HUES64 (cell line): ENCODE data around the gene SOCS3.
"Not testable (repeated sequence)": the region's sequence is repeated elsewhere in the genome, so short reads cannot be mapped to it uniquely, and the experiment has no call there.

ENCODE experiments used
- H3K27ac ChIP-seq: 2 replicates; pipeline ENCODE4 v1.7.0; 2013; ENCODE audit warnings: low read depth, low read length, inconsistent platforms
- H3K27me3 ChIP-seq: 2 replicates; pipeline ENCODE4 v1.6.1; 2013; ENCODE audit warnings: mild to moderate bottlenecking, low read length; ENCODE audit not compliant: insufficient read depth
- H3K36me3 ChIP-seq: 2 replicates; pipeline ENCODE4 v1.6.1; 2013; ENCODE audit warnings: mild to moderate bottlenecking, low read length; ENCODE audit not compliant: insufficient read depth
- H3K4me1 ChIP-seq: 2 replicates; pipeline ENCODE4 v1.6.1; 2013; ENCODE audit warnings: mild to moderate bottlenecking, low read length, moderate library complexity; ENCODE audit not compliant: insufficient read depth
- H3K4me3 ChIP-seq: 2 replicates; pipeline ENCODE4 v1.5.1; 2013; ENCODE audit warnings: mild to moderate bottlenecking, low read length, moderate library complexity
- H3K9ac ChIP-seq: 2 replicates; pipeline ENCODE4 v1.6.1; 2013; ENCODE audit warnings: mild to moderate bottlenecking, low read depth, low read length
- H3K9me3 ChIP-seq: 2 replicates; pipeline ENCODE4 v1.6.1; 2013; ENCODE audit warnings: low read depth, low read length; ENCODE audit not compliant: insufficient read depth
- WGBS: fragments of 150-250, 120-280 bp; methylation state at CpG from one replicate; pipeline ENCODE4 v1.1.7; 2013; ENCODE audit warnings: missing lambda C conversion rate; 5-methylcytosine and 5-hydroxymethylcytosine counted together

Gene SOCS3

DNA sequence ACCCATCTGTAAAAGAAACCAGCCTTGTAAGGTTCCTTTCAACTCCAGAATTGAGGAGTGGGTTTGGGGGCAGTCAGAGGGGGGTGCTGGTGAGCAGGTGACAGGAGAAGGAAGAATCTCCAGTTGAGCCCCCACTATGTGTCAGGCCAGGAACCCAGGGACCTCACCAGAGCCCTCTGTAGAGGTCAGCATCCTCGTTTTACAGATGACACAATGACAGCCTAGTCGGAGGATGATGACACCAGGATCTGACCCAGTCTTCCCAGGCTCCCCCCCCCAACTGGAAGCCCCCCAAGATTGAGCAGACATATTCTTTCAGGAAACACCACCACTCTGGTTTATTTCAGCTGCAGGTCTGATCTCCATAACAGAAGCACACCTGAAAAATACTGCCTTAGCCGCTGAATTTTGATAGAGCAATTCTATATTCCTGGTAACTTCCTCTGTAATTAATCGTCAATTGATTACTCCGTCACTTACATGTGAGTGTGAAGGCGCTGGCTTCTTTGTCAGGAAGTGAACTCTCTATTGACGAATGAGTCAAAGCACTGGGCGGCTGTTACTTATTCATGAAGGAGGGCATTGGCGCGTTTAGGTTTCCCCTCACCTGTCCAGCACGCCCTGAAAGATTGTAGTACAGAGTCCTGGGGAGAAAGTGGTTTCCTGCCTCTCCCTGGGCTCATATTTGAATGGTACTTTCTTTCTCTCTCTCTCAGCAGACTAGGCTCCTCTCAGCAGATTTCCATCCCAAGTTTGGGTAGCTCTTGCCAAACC, 21.2 kb downstream of the SOCS3 start:
- Histone ChIP-seq H3K9me3 (no peaks in the 10 kb centered on the region), H3K9ac (no peak overlapping the region), H3K36me3 (no peaks in the 10 kb centered on the region), H3K4me3 (no peak overlapping the region), H3K27me3 (peaks cover 25% of the 10 kb centered on the region), H3K27ac (no peak overlapping the region), H3K4me1 (peaks cover 20% of the 10 kb centered on the region)
- 71% methylated on average over 11 of the region's 11 CpGs for WGBS

DNA sequence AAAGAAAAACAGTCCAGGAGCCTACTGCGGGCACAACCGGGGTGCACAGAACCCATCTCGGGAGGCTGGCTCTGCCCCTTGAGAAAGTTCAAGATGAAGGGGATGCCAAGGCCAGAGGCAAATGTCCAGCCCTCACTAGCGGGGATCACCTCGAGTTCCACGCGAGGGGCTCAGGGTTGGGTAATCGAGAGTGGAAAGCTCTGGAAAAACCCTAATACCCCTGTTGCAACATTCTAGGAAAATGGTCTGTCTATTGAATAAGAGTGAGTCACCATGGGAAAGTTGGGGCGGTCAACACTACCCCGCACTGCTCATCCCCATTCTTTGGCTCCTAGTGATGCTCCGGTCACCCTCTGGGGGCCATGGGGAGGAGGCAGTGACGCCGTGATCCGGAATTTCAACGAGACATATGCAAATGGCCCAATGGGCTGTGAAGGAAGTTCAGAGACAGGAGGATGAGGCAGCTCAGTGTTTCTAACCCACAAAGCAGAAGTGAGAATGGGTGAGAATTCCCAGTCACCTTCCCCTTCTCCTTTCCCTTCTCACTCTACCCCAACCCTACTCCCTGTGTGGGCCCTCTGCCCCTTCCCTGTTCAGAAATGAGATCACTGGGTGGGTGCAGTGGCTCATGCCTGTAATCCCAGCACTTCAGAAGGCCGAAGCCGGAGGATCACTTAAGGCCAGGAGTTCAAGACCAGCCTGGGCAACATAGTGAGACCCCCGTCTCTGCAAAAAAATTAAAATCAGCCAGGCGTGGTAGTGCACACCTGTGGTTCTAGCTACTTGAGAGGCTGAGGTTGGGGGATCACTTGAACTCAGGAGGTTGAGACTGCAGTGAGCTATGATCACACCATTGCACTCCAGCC, 22.4 kb downstream of the SOCS3 start:
- Histone ChIP-seq H3K27me3 (peaks cover 19% of the 10 kb centered on the region), H3K9ac (no peak overlapping the region), H3K4me1 (peaks cover 8% of the 10 kb centered on the region), H3K36me3 (no peaks in the 10 kb centered on the region), H3K4me3 (no peak overlapping the region), H3K9me3 (no peaks in the 10 kb centered on the region), H3K27ac (no peak overlapping the region)
- 79% methylated on average over 19 of the region's 19 CpGs for WGBS

DNA sequence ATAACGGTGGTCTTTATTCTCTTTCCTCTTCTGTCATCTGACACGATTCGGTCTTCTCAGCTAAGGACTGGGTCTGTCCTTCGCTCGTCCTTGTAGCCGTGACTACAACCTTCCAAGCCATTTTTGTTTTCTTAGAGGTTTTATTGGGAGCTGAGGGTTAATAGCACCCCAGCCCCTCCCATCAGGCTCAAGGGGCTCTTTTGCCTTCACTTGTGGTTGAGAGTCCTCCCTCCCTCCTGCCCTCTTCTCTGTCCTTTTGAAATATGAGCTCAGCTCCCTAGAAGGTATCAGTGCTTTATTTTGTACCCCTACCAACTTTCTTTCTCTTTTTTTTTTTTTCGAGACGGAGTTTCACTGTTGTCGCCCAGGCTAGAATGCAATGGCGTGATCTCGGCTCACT, 24.7 kb downstream of the SOCS3 start:
- H3K27me3 ChIP-seq: no peaks in the 10 kb centered on the region
- H3K27ac ChIP-seq: no peak overlapping the region
- H3K36me3 ChIP-seq: no peaks in the 10 kb centered on the region
- no peaks in the 10 kb centered on the region for H3K9me3 ChIP-seq
- no peak overlapping the region for H3K9ac ChIP-seq
- WGBS: 85% methylated on average over 11 of the region's 11 CpGs
- peaks cover 5% of the 10 kb centered on the region; the same call in 1 of the 2 replicates for H3K4me1 ChIP-seq
- H3K4me3 ChIP-seq: no peak overlapping the region

DNA sequence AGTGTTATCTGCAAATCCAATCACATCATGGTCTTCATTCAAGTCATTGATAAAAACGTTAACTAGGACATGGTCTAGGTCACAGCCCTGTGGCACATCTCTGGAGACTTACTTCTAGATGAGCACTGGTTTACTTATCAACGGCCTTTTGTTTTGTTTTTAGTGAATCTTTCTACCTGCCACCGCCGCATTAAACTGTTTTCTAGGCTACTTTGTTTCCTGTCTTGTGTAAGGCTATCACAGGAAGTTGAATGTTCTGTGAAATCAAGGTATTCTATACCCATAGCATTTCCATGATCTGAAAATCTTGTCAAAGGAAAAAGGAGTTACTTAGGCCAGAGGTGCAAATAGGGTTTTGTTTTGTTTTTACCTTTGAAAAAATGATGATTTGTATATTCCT, 26.9 kb downstream of the SOCS3 start:
- Histone ChIP-seq H3K36me3 (no peaks in the 10 kb centered on the region), H3K27me3 (no peaks in the 10 kb centered on the region), H3K9me3 (no peaks in the 10 kb centered on the region), H3K4me3 (no peak overlapping the region), H3K4me1 (peaks cover 5% of the 10 kb centered on the region; the same call in 1 of the 2 replicates), H3K9ac (no peak overlapping the region), H3K27ac (no peak overlapping the region)
- 95% methylated on average over 4 of the region's 4 CpGs for WGBS

DNA sequence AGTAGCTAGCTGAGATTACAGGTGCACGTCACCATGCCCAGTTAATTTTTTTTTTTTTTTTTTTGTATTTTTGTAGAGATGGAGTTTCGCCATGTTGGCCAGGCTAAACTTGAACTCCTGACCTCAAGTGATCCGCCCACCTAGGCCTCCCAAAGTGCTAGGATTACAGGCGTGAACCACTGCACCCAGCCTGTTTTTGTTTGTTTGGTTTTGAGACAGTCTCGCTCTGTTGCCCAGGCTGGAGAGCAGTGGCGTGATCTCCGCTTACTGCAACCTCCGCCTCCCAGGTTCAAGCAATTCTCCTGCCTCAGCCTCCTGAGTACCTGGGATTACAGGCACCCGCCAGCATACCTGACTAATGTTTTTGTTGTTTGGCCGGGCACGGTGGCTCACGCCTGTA, 28.5 kb downstream of the SOCS3 start:
- WGBS: 93% methylated on average over 12 of the region's 12 CpGs
- not testable (repeated sequence) for H3K4me1 ChIP-seq, H3K9ac ChIP-seq

DNA sequence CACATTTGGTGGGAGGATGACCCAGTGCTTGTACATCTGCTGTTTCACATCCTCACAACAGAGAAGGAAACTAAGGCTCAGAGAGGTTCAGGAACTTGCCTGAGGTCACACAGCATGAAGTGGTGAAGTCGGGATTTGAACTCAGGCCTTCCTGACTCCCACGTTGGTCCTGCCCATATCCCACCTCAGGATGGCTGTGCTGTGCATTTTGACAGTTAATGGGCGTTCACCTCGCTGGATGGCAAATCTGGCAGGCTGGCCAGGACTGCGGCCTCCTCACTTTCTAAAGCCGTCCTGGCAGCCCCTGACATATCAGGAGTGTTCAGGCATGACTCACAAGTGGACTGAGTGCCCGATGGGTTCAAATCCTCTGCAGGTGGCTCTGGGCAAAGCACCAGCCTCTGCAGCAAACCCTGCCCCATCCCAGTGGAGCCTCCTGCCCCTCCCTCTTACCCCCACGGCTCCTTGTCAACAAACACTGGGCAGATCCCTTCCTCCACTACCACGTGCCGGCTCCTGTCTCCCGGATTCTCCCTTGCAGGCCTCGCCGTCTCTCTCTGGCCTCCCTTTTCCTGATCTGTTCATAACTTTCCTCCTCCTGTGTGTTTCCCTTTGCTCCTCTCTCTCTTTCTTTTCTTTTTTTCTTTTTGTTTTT, 29.2 kb downstream of the SOCS3 start:
- 85% methylated on average over 13 of the region's 13 CpGs for WGBS

More for the DNA sequence above, 28.5 kb downstream of the SOCS3 start:
- H3K9me3 ChIP-seq, H3K27ac ChIP-seq, H3K27me3 ChIP-seq, H3K4me3 ChIP-seq, H3K36me3 ChIP-seq: not testable (repeated sequence)

DNA sequence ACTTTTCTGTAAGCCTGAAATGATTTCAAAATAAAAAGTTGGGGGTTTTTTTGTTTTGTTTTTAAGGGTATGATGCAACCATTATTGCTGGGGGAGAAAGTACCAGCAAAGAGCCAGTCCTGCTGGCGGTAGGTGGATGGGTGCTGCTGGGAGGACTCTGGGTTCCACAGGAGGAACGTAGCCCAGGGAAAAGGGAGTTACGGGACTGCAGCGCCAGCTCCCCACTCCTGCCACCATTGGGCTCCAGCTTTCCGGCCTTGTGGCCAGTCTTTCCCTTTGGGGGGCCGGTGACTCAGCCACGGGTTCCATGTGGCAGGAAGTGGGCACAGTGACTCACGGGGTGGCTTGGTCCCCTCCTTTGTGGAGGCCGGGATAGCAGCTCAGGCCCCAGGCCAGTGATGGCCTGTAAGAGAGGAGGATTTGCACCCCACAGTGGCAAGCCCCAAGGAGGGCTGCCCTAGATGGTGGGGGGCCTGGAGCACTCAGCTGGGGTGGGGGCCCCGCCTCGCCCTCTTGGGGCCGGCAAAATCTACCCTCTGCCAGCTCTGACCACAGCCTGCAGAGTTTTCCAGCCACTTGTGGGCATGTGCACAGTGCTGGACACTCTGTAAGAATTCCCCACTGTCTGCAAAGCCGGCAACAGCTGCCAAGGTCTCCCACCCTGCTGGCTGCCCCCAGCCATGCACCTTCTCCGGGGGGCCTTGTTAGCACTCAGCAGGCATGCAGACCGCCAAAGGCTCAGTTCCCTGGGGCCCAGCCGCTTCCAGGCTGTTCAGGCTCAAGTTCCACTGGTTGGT, 30.4 kb downstream of the SOCS3 start:
- Histone ChIP-seq H3K9ac (no peak overlapping the region), H3K9me3 (no peaks in the 10 kb centered on the region), H3K36me3 (no peaks in the 10 kb centered on the region), H3K27ac (no peak overlapping the region), H3K4me1 (peaks cover 16% of the 10 kb centered on the region), H3K4me3 (no peak overlapping the region), H3K27me3 (no peaks in the 10 kb centered on the region)
- WGBS: 86% methylated on average over 16 of the region's 16 CpGs

More for the DNA sequence above, 29.2 kb downstream of the SOCS3 start:
- H3K36me3 ChIP-seq: no peaks in the 10 kb centered on the region
- H3K4me1 ChIP-seq: peaks cover 9% of the 10 kb centered on the region; the same call in 1 of the 2 replicates
- no peaks in the 10 kb centered on the region for H3K27me3 ChIP-seq
- no peak overlapping the region for H3K9ac ChIP-seq
- H3K4me3 ChIP-seq: no peak overlapping the region
- H3K27ac ChIP-seq: no peak overlapping the region
- H3K9me3 ChIP-seq: no peaks in the 10 kb centered on the region

DNA sequence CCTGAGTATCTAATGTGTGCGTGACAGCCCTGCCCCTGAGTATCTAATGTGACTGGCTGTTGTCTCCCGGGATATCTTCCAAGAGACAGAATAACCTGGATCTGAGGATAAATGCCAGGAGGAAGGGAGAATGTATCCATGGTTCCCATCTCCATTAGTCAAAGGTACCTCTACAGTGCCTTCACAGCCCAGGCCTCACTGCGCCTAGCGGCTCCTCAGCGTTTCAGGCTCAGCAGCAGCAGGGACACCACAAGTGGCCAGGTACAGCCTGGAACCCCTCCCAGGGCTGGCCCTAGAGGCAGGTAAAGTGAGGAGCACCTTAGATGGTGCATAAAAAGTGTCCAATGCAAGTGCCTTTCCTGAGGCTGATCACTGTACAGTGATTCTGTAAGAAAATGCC, 32.0 kb downstream of the SOCS3 start:
- Histone ChIP-seq H3K9me3 (no peaks in the 10 kb centered on the region), H3K36me3 (no peaks in the 10 kb centered on the region), H3K4me1 (peaks cover 20% of the 10 kb centered on the region), H3K27me3 (no peaks in the 10 kb centered on the region), H3K4me3 (no peak overlapping the region), H3K9ac (no peak overlapping the region), H3K27ac (no peak overlapping the region)
- WGBS: 94% methylated on average over 5 of the region's 5 CpGs

DNA sequence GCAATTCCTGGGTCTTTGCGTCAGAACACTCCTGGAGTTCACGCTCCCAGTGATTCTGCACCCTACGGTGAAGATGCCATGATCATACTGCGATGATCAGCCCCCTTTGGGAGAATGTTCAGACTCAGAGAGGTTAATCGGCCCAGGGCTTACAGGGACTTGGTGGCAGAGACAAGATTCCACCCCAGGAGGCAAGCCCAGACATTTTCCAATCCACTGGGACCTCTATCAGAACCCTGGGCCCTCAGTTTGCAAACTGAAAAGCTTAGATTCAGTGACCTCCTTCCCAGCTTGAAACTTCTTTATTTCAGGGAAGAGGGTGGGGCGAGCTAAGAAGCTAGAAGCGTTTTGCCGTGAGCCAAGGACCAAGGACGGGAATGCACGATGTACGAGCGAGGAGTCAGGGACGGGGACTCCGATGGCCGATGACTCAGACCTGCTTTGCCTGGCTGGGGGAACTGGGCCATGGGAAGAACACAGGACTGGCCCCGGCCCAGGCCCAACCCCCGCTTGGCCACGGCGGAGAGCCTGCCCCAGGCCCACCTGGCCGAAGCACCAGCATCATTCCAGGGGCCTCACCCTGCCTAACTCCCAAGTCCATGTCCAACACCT, 34.7 kb downstream of the SOCS3 start:
- no peaks in the 10 kb centered on the region for H3K36me3 ChIP-seq
- H3K4me3 ChIP-seq: no peak overlapping the region
- peak overlapping the region; percentile 6; the same call in 1 of the 2 replicates for H3K9ac ChIP-seq
- WGBS: 42% methylated on average over 20 of the region's 20 CpGs
- H3K27me3 ChIP-seq: no peaks in the 10 kb centered on the region
- H3K4me1 ChIP-seq: peaks cover 20% of the 10 kb centered on the region
- peak overlapping the region; percentile 19; the same call in 1 of the 2 replicates for H3K27ac ChIP-seq
- H3K9me3 ChIP-seq: no peaks in the 10 kb centered on the region

DNA sequence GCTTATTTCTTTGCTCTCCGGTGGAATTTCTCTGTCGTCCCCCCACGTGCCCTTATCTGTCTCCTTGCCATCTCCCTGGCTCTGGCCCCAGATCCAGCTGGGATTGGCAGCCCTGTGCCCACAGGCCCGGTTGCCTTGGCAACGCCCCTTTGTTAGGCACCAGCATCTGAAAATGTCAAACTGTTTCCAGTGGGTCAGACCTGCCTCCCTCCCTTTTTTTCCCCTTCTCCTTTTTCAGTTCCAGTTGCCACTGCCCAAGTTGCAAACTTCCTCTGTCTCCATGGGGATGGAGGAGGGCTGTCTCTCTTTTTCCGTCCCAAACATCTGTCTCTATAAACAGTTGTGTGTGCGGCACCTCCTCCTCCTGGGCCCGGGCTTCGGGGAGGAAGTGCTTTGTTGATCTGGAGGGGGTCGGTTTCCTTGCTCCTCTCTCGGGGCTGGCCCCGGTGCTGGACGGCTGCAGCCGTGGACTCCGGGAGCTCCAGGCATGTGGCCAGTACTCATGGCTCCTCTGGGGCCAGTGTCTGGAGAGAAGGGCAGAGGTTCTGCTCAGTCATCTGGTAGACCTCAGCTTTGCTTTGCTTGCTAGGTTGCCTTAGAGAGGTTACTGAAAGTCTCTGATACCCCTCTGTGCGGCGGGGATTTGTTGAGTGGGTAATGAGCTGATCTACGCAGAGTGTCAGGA, 35.3 kb downstream of the SOCS3 start:
- no peaks in the 10 kb centered on the region for H3K27me3 ChIP-seq
- no peaks in the 10 kb centered on the region for H3K9me3 ChIP-seq
- no peaks in the 10 kb centered on the region for H3K36me3 ChIP-seq
- peak overlapping the region; percentile 6; the same call in 1 of the 2 replicates for H3K9ac ChIP-seq
- 32% methylated on average over 18 of the region's 18 CpGs for WGBS
- peaks cover 20% of the 10 kb centered on the region for H3K4me1 ChIP-seq
- H3K27ac ChIP-seq: peak overlapping the region; percentile 17; the same call in 1 of the 2 replicates
- H3K4me3 ChIP-seq: no peak overlapping the region
